Mucosa of stomach (tissue), 1 donor: ENCODE data around the gene LONRF2.
A peak's percentile ranks its signal among the peaks of the same experiment; 100 is the strongest.

Experiments
- H3K27me3 ChIP-seq: one replicate; pipeline ENCODE4 v1.7.0; 2013; ENCODE audit warnings: mild to moderate bottlenecking, low read length; ENCODE audit not compliant: control insufficient read depth, insufficient read depth
- H3K36me3 ChIP-seq: one replicate; pipeline ENCODE4 v1.7.0; 2013; ENCODE audit warnings: low read length; ENCODE audit not compliant: control insufficient read depth, insufficient read depth
- H3K4me1 ChIP-seq: one replicate; pipeline ENCODE4 v1.7.0; 2013; ENCODE audit warnings: mild to moderate bottlenecking, low read length; ENCODE audit not compliant: control insufficient read depth, insufficient read depth
- H3K4me3 ChIP-seq: one replicate; pipeline ENCODE4 v1.7.0; 2013; ENCODE audit warnings: low read length
- H3K9ac ChIP-seq: one replicate; pipeline ENCODE4 v1.7.0; 2013; ENCODE audit warnings: mild to moderate bottlenecking, low read length, moderate library complexity
- H3K9me3 ChIP-seq: one replicate; pipeline ENCODE4 v1.7.0; 2013; ENCODE audit warnings: mild to moderate bottlenecking, low read length, moderate library complexity; ENCODE audit not compliant: control insufficient read depth
- donor health status: Pancreatic carcinoma.

Gene LONRF2

GRCh38 chr2:100334929-100335328 is 12.6 kb upstream of the LONRF2 start:
- Histone ChIP-seq H3K9me3 (no peaks in the 10 kb centered on the region), H3K4me1 (no peaks in the 10 kb centered on the region), H3K9ac (no peak overlapping the region), H3K4me3 (no peak overlapping the region), H3K36me3 (no peaks in the 10 kb centered on the region), H3K27me3 (no peaks in the 10 kb centered on the region)

GRCh38 chr2:100327742-100328141 is 5.4 kb upstream of the LONRF2 start:
- no peak overlapping the region for H3K9ac ChIP-seq
- no peaks in the 10 kb centered on the region for H3K36me3 ChIP-seq
- no peaks in the 10 kb centered on the region for H3K4me1 ChIP-seq
- H3K9me3 ChIP-seq = no peaks in the 10 kb centered on the region
- H3K27me3 ChIP-seq = peaks cover 6% of the 10 kb centered on the region
- no peak overlapping the region for H3K4me3 ChIP-seq

- Histone ChIP-seq H3K9ac (peak overlapping the region; percentile 44), H3K4me3 (peak overlapping the region; percentile 16), H3K27me3 (peaks cover 18% of the 10 kb centered on the region)
These were observed 979 bp downstream of the LONRF2 start for GRCh38 chr2:100321179-100321865.

GRCh38 chr2:100320547-100321178 is 1.6 kb downstream of the LONRF2 start:
- H3K9ac ChIP-seq = peak overlapping the region; percentile 44
- H3K4me3 ChIP-seq = peak overlapping the region; percentile 16
- peaks cover 18% of the 10 kb centered on the region for H3K27me3 ChIP-seq
- H3K4me1 ChIP-seq = peaks cover 6% of the 10 kb centered on the region
- no peaks in the 10 kb centered on the region for H3K36me3 ChIP-seq
- H3K9me3 ChIP-seq = no peaks in the 10 kb centered on the region

More at GRCh38 chr2:100321179-100321865, 979 bp downstream of the LONRF2 start:
- no peaks in the 10 kb centered on the region for H3K36me3 ChIP-seq
- H3K9me3 ChIP-seq = no peaks in the 10 kb centered on the region
- H3K4me1 ChIP-seq = peaks cover 6% of the 10 kb centered on the region

- Histone ChIP-seq H3K9me3 (no peaks in the 10 kb centered on the region), H3K4me1 (peaks cover 6% of the 10 kb centered on the region), H3K9ac (no peak overlapping the region), H3K27me3 (peaks cover 12% of the 10 kb centered on the region), H3K36me3 (no peaks in the 10 kb centered on the region), H3K4me3 (no peak overlapping the region)
These were observed 4.7 kb downstream of the LONRF2 start for GRCh38 chr2:100317634-100318033.

- no peak overlapping the region for H3K4me3 ChIP-seq
- no peaks in the 10 kb centered on the region for H3K9me3 ChIP-seq
- H3K27me3 ChIP-seq = no peaks in the 10 kb centered on the region
- no peaks in the 10 kb centered on the region for H3K4me1 ChIP-seq
- no peaks in the 10 kb centered on the region for H3K36me3 ChIP-seq
- no peak overlapping the region for H3K9ac ChIP-seq
These were observed 12.2 kb downstream of the LONRF2 start for GRCh38 chr2:100309973-100310719.

GRCh38 chr2:100309311-100309710 is 13.0 kb downstream of the LONRF2 start:
- Histone ChIP-seq H3K9ac (no peak overlapping the region), H3K4me1 (no peaks in the 10 kb centered on the region), H3K9me3 (no peaks in the 10 kb centered on the region), H3K4me3 (no peak overlapping the region), H3K36me3 (no peaks in the 10 kb centered on the region), H3K27me3 (no peaks in the 10 kb centered on the region)

GRCh38 chr2:100303744-100304143 is 18.6 kb downstream of the LONRF2 start:
- H3K4me1 ChIP-seq = no peaks in the 10 kb centered on the region
- no peak overlapping the region for H3K4me3 ChIP-seq
- H3K36me3 ChIP-seq = no peaks in the 10 kb centered on the region
- no peak overlapping the region for H3K9ac ChIP-seq
- H3K9me3 ChIP-seq = no peaks in the 10 kb centered on the region
- H3K27me3 ChIP-seq = no peaks in the 10 kb centered on the region

- H3K4me1 ChIP-seq = no peaks in the 10 kb centered on the region
- H3K4me3 ChIP-seq = no peak overlapping the region
- no peaks in the 10 kb centered on the region for H3K36me3 ChIP-seq
- no peaks in the 10 kb centered on the region for H3K9me3 ChIP-seq
- no peaks in the 10 kb centered on the region for H3K27me3 ChIP-seq
- no peak overlapping the region for H3K9ac ChIP-seq
These were observed 19.8 kb downstream of the LONRF2 start for GRCh38 chr2:100302585-100302892.

- Histone ChIP-seq H3K4me3 (no peak overlapping the region), H3K4me1 (no peaks in the 10 kb centered on the region), H3K27me3 (no peaks in the 10 kb centered on the region), H3K9ac (no peak overlapping the region), H3K36me3 (no peaks in the 10 kb centered on the region), H3K9me3 (no peaks in the 10 kb centered on the region)
These were observed 20.3 kb downstream of the LONRF2 start for GRCh38 chr2:100301881-100302584.

- H3K27me3 ChIP-seq = no peaks in the 10 kb centered on the region
- no peak overlapping the region for H3K9ac ChIP-seq
- H3K36me3 ChIP-seq = no peaks in the 10 kb centered on the region
- H3K4me3 ChIP-seq = no peak overlapping the region
- H3K9me3 ChIP-seq = no peaks in the 10 kb centered on the region
- H3K4me1 ChIP-seq = no peaks in the 10 kb centered on the region
These were observed 22.8 kb downstream of the LONRF2 start for GRCh38 chr2:100299548-100299947.

- no peak overlapping the region for H3K9ac ChIP-seq
- H3K27me3 ChIP-seq = no peaks in the 10 kb centered on the region
- H3K4me3 ChIP-seq = no peak overlapping the region
- H3K4me1 ChIP-seq = no peaks in the 10 kb centered on the region
- H3K9me3 ChIP-seq = no peaks in the 10 kb centered on the region
- H3K36me3 ChIP-seq = no peaks in the 10 kb centered on the region
These were observed 24.8 kb downstream of the LONRF2 start for GRCh38 chr2:100297511-100297910.
